Measurements from ENCODE around the gene FAM98C.

Gene FAM98C

GRCh38 chr19:38381138-38381537 lies 21.8 kb upstream of the FAM98C start:
- Histone ChIP-seq H3K36me3 (ENCODE audit: control insufficient read depth in 1 of 2, insufficient read depth in 2 of 2, low read length in 2 of 2) (peaks cover 70% of the 10 kb centered on the region in 2 experiments), H4K8ac (ENCODE audit: low read depth, low read length) (no peak overlapping the region), H3K79me2 (ENCODE audit: control insufficient read depth, insufficient read depth, low read length, poor library complexity) (no peaks in the 10 kb centered on the region), H3K14ac (ENCODE audit: low read length) (no peak overlapping the region), H2BK120ac (ENCODE audit: insufficient read depth, low read length, poor library complexity) (no peak overlapping the region), H3K18ac (ENCODE audit: low read length) (no peak overlapping the region), H3K9ac (ENCODE audit: low read length) (no peak overlapping the region), H3K4me1 (ENCODE audit: control insufficient read depth in 1 of 2, insufficient read depth in 2 of 2, low read length in 2 of 2) (peaks cover 0 to 9% of the 10 kb centered on the region in 2 experiments), H3K9me3 (ENCODE audit: insufficient read depth, low read depth, low read length) (no peaks in the 10 kb centered on the region), H2AFZ (ENCODE audit: insufficient read depth, low read length, poor library complexity) (no peak overlapping the region), H3K23ac (ENCODE audit: low read length) (no peak overlapping the region), H2BK12ac (ENCODE audit: low read length) (no peak overlapping the region), H4K91ac (ENCODE audit: low read depth, low read length) (no peak overlapping the region), H3K4me3 (ENCODE audit: low read depth, low read length) (no peak overlapping the region), H3K4ac (ENCODE audit: low read depth, low read length) (no peak overlapping the region), H3K79me1 (ENCODE audit: low read length) (no peaks in the 10 kb centered on the region), H3K27ac (ENCODE audit: low read depth, low read length) (no peak overlapping the region), H3K4me2 (ENCODE audit: low read length) (no peak overlapping the region), H3K27me3 (ENCODE audit: insufficient read depth, low read length) (no peaks in the 10 kb centered on the region), H2AK5ac (ENCODE audit: low read length) (no peak overlapping the region), H4K12ac (ENCODE audit: low read depth, low read length) (no peak overlapping the region), H2BK5ac (ENCODE audit: low read depth, low read length, poor library complexity) (no peak overlapping the region)
- no CpG with 5 or more reads among the region's 9 CpGs for WGBS (ENCODE audit: extremely low coverage, insufficient coverage, insufficient read length)
- no peak for DNase-seq

- Histone ChIP-seq H3K23ac (ENCODE audit: low read length) (no peak overlapping the region), H3K79me1 (ENCODE audit: low read length) (peaks cover 4% of the 10 kb centered on the region), H4K12ac (ENCODE audit: low read depth, low read length) (no peak overlapping the region), H4K91ac (ENCODE audit: low read depth, low read length) (no peak overlapping the region), H3K18ac (ENCODE audit: low read length) (no peak overlapping the region), H3K4ac (ENCODE audit: low read depth, low read length) (no peak overlapping the region), H2BK5ac (ENCODE audit: low read depth, low read length, poor library complexity) (no peak overlapping the region), H3K4me3 (ENCODE audit: low read depth, low read length) (no peak overlapping the region), H3K9me3 (ENCODE audit: insufficient read depth, low read depth, low read length) (no peaks in the 10 kb centered on the region), H2AFZ (ENCODE audit: insufficient read depth, low read length, poor library complexity) (no peak overlapping the region), H2AK5ac (ENCODE audit: low read length) (no peak overlapping the region), H3K14ac (ENCODE audit: low read length) (no peak overlapping the region), H3K4me2 (ENCODE audit: low read length) (no peak overlapping the region), H3K9ac (ENCODE audit: low read length) (no peak overlapping the region), H3K36me3 (ENCODE audit: control insufficient read depth in 1 of 2, insufficient read depth in 2 of 2, low read length in 2 of 2) (peaks cover 67 to 71% of the 10 kb centered on the region in 2 experiments), H2BK12ac (ENCODE audit: low read length) (no peak overlapping the region), H3K27ac (ENCODE audit: low read depth, low read length) (no peak overlapping the region), H3K79me2 (ENCODE audit: control insufficient read depth, insufficient read depth, low read length, poor library complexity) (no peaks in the 10 kb centered on the region), H4K8ac (ENCODE audit: low read depth, low read length) (no peak overlapping the region), H3K27me3 (ENCODE audit: insufficient read depth, low read length) (no peaks in the 10 kb centered on the region), H2BK120ac (ENCODE audit: insufficient read depth, low read length, poor library complexity) (no peak overlapping the region), H3K4me1 (ENCODE audit: control insufficient read depth in 1 of 2, insufficient read depth in 2 of 2, low read length in 2 of 2) (peaks cover 11 to 12% of the 10 kb centered on the region in 2 experiments)
- DNase-seq = peak; percentile 95 to 98
- WGBS (ENCODE audit: extremely low coverage, insufficient coverage, insufficient read length) = no CpG with 5 or more reads among the region's 10 CpGs
These were observed 19.7 kb upstream of the FAM98C start for GRCh38 chr19:38383184-38383583.

GRCh38 chr19:38383743-38384142 lies 19.1 kb upstream of the FAM98C start:
- Histone ChIP-seq H3K27me3 (ENCODE audit: insufficient read depth, low read length) (no peaks in the 10 kb centered on the region), H3K4me3 (ENCODE audit: low read depth, low read length) (no peak overlapping the region), H4K91ac (ENCODE audit: low read depth, low read length) (no peak overlapping the region), H3K23ac (ENCODE audit: low read length) (no peak overlapping the region), H2AFZ (ENCODE audit: insufficient read depth, low read length, poor library complexity) (no peak overlapping the region), H3K4me2 (ENCODE audit: low read length) (no peak overlapping the region), H2BK5ac (ENCODE audit: low read depth, low read length, poor library complexity) (no peak overlapping the region), H3K4me1 (ENCODE audit: control insufficient read depth in 1 of 2, insufficient read depth in 2 of 2, low read length in 2 of 2) (peaks cover 13 to 15% of the 10 kb centered on the region in 2 experiments), H2BK120ac (ENCODE audit: insufficient read depth, low read length, poor library complexity) (no peak overlapping the region), H4K8ac (ENCODE audit: low read depth, low read length) (no peak overlapping the region), H3K36me3 (ENCODE audit: control insufficient read depth in 1 of 2, insufficient read depth in 2 of 2, low read length in 2 of 2) (peaks cover 66 to 71% of the 10 kb centered on the region in 2 experiments), H2BK12ac (ENCODE audit: low read length) (no peak overlapping the region), H3K27ac (ENCODE audit: low read depth, low read length) (no peak overlapping the region), H4K12ac (ENCODE audit: low read depth, low read length) (no peak overlapping the region), H3K9ac (ENCODE audit: low read length) (no peak overlapping the region), H2AK5ac (ENCODE audit: low read length) (no peak overlapping the region), H3K4ac (ENCODE audit: low read depth, low read length) (no peak overlapping the region), H3K9me3 (ENCODE audit: insufficient read depth, low read depth, low read length) (no peaks in the 10 kb centered on the region), H3K18ac (ENCODE audit: low read length) (no peak overlapping the region), H3K79me1 (ENCODE audit: low read length) (peaks cover 6% of the 10 kb centered on the region), H3K14ac (ENCODE audit: low read length) (no peak overlapping the region), H3K79me2 (ENCODE audit: control insufficient read depth, insufficient read depth, low read length, poor library complexity) (no peaks in the 10 kb centered on the region)
- DNase-seq = no peak
- no CpG with 5 or more reads among the region's 2 CpGs for WGBS (ENCODE audit: extremely low coverage, insufficient coverage, insufficient read length)

GRCh38 chr19:38384209-38385027 lies 18.5 kb upstream of the FAM98C start:
- Histone ChIP-seq H3K4me1 (ENCODE audit: control insufficient read depth in 1 of 2, insufficient read depth in 2 of 2, low read length in 2 of 2) (peaks cover 19 to 21% of the 10 kb centered on the region in 2 experiments), H3K4me2 (ENCODE audit: low read length) (no peak overlapping the region), H2BK120ac (ENCODE audit: insufficient read depth, low read length, poor library complexity) (no peak overlapping the region), H4K12ac (ENCODE audit: low read depth, low read length) (no peak overlapping the region), H2BK12ac (ENCODE audit: low read length) (no peak overlapping the region), H2BK5ac (ENCODE audit: low read depth, low read length, poor library complexity) (no peak overlapping the region), H3K14ac (ENCODE audit: low read length) (no peak overlapping the region), H3K4me3 (ENCODE audit: low read depth, low read length) (no peak overlapping the region), H3K23ac (ENCODE audit: low read length) (no peak overlapping the region), H3K9me3 (ENCODE audit: insufficient read depth, low read depth, low read length) (no peaks in the 10 kb centered on the region), H3K9ac (ENCODE audit: low read length) (no peak overlapping the region), H3K27ac (ENCODE audit: low read depth, low read length) (no peak overlapping the region), H2AFZ (ENCODE audit: insufficient read depth, low read length, poor library complexity) (no peak overlapping the region), H3K27me3 (ENCODE audit: insufficient read depth, low read length) (no peaks in the 10 kb centered on the region), H3K4ac (ENCODE audit: low read depth, low read length) (no peak overlapping the region), H4K91ac (ENCODE audit: low read depth, low read length) (no peak overlapping the region), H3K36me3 (ENCODE audit: control insufficient read depth in 1 of 2, insufficient read depth in 2 of 2, low read length in 2 of 2) (peaks cover 60 to 66% of the 10 kb centered on the region in 2 experiments), H4K8ac (ENCODE audit: low read depth, low read length) (no peak overlapping the region), H2AK5ac (ENCODE audit: low read length) (no peak overlapping the region), H3K79me1 (ENCODE audit: low read length) (peaks cover 8% of the 10 kb centered on the region), H3K79me2 (ENCODE audit: control insufficient read depth, insufficient read depth, low read length, poor library complexity) (no peaks in the 10 kb centered on the region), H3K18ac (ENCODE audit: low read length) (no peak overlapping the region)
- no CpG with 5 or more reads among the region's 10 CpGs for WGBS (ENCODE audit: extremely low coverage, insufficient coverage, insufficient read length)
- peak in 1 of 2 donors; percentile 39 for DNase-seq

Data from trophoblast cell (in vitro differentiated cells and primary cell).